ENCODE data around the gene SOX15. TPM values are rescaled to one million over a fixed set of nuclear protein-coding genes. Genes with fewer than 3 reads are reported as not detected.

The SOX15 gene
- total and polyA plus RNA-seq, 12 donors = 0.29 to 2.4 (median 0.94) TPM; not detected in 2

DNA sequence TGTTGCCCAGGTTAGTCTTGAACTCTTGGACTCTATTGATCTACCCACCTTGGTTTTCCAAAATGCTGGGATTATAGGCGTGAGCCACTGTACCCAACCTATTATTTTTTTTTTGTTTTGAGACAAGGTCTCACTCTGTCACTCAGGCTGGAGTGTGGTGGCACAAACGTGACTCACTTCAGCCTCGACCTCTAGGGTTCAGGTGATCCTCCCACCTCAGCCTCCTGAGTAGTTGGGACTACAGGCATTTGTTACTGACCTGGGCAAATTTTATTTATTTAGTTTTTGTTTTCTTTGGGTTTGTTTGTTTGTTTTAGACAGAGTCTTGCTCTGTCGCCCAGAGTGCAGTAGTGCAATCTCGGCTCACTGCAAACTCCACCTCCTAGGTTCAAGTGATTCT lies 33.8 kb upstream of the SOX15 start:
- Histone ChIP-seq H3K27me3 (no peaks in the 10 kb centered on the region), H3K4me1 (replicated peaks in 1 of 2) (peaks cover 17% of the 10 kb centered on the region in 2 donors), H3K9me3 (replicated peaks in 1 of 3) (no peaks in the 10 kb centered on the region), H3K27ac (no peak overlapping the region), H3K4me3 (no peak overlapping the region), H3K36me3 (replicated peaks in 1 of 2) (no peaks in the 10 kb centered on the region)
- intact Hi-C loops (cut with DNase I) = no loop called here
- DNase-seq = no peak
- TF ChIP-seq, protein P1, sequence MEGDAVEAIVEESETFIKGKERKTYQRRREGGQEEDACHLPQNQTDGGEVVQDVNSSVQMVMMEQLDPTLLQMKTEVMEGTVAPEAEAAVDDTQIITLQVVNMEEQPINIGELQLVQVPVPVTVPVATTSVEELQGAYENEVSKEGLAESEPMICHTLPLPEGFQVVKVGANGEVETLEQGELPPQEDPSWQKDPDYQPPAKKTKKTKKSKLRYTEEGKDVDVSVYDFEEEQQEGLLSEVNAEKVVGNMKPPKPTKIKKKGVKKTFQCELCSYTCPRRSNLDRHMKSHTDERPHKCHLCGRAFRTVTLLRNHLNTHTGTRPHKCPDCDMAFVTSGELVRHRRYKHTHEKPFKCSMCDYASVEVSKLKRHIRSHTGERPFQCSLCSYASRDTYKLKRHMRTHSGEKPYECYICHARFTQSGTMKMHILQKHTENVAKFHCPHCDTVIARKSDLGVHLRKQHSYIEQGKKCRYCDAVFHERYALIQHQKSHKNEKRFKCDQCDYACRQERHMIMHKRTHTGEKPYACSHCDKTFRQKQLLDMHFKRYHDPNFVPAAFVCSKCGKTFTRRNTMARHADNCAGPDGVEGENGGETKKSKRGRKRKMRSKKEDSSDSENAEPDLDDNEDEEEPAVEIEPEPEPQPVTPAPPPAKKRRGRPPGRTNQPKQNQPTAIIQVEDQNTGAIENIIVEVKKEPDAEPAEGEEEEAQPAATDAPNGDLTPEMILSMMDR (IDR thresholded peaks at IDR 0.05) = no peak
- no peak for TF ChIP-seq POLR2A (IDR thresholded peaks at IDR 0.05)
- 74 to 80% (median 78%) methylated on average over 5 of the region's 5 CpGs for WGBS, 4 donors

DNA sequence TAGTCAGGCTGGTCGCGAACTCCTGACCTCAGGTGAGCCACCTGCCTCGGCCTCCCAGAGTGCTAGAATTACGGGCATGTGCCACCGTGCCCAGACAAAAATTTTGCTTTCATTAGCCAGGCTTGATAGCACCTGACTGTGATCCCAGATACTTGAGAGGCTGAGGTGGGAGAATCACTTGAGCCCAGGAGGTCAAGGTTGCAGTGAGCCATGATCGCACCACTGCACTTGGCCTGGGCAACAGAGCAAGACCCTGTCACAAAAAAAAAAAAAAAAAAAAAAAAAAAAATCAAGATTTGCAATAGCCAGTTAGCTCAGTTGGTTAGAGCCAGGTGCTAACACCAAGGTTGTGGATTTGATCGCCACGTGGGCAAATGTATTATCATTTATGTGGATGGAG lies 30.9 kb upstream of the SOX15 start:
- no peaks in the 10 kb centered on the region for H3K9me3 ChIP-seq (replicated peaks in 1 of 3)
- H3K4me1 ChIP-seq (replicated peaks in 1 of 2) = no peaks in the 10 kb centered on the region
- no peak overlapping the region for H3K4me3 ChIP-seq
- 85 to 93% (median 92%) methylated on average over 3 to 8 of the region's 8 CpGs for WGBS, 4 donors
- no peaks in the 10 kb centered on the region for H3K36me3 ChIP-seq (replicated peaks in 1 of 2)
- no peak overlapping the region for H3K27ac ChIP-seq
- TF ChIP-seq, protein P1 (IDR thresholded peaks at IDR 0.05) = no peak
- no peak for TF ChIP-seq POLR2A (IDR thresholded peaks at IDR 0.05)
- no peak for DNase-seq
- intact Hi-C loops (cut with DNase I) = no loop called here
- no peaks in the 10 kb centered on the region for H3K27me3 ChIP-seq

DNA sequence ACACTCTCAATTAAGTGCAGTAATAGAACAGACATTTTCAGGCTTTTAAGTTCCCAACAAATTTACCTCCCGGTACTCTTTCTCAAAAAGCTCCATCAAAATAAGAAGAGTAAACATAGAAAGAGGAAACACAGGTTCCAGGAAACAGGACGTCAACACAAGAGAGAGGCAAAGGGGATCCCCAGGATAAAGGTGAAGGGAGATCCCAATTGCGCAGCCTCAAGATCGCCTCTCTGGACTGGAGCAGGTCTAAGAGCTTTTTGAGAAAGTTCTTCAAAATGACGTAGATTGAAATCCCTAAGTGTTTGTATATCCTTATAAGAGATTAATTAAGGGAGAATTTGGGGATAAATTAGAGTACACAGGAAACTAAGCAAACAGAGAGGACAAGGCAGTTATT lies 28.7 kb upstream of the SOX15 start:
- H3K4me3 ChIP-seq = no peak overlapping the region
- no peaks in the 10 kb centered on the region for H3K9me3 ChIP-seq (replicated peaks in 1 of 3)
- no peak for DNase-seq
- TF ChIP-seq POLR2A (IDR thresholded peaks at IDR 0.05) = no peak
- intact Hi-C loops (cut with DNase I) = no loop called here
- H3K4me1 ChIP-seq (replicated peaks in 1 of 2) = peaks cover 4% of the 10 kb centered on the region in 2 donors
- WGBS, 4 donors = 77 to 82% (median 79%) methylated on average over 5 of the region's 5 CpGs
- H3K27ac ChIP-seq = no peak overlapping the region
- H3K27me3 ChIP-seq = no peaks in the 10 kb centered on the region
- no peaks in the 10 kb centered on the region for H3K36me3 ChIP-seq (replicated peaks in 1 of 2)

DNA sequence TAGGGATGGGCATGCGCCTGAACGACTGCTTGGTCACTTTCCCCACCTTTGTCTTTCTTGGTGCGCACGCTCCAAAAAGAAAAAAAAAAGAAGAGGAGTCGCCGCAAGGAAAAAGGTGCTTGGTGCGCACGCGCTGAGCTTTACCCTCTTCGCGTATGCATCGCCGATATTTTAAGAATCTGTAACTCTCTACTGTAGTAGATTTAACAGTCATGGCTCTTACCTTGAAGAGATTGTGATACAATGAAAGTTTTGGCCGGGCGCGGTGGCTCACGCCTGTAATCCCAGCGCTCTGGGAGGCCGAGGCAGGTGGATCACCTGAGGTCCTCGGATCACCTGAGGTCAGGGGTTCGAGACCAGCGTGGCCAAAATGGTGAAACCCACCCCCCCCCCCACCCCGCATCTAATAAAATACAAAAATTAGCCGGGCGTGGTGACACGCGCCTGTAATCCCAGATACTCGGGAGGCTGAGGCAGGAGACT lies 25.4 kb upstream of the SOX15 start:
- Histone ChIP-seq H3K4me1 (replicated peaks in 1 of 2) (peaks cover 30 to 37% of the 10 kb centered on the region in 2 donors), H3K4me3 (peak overlapping the region in 2 of 4 donors; percentile 37 to 46), H3K27me3 (no peaks in the 10 kb centered on the region), H3K9me3 (replicated peaks in 1 of 3) (no peaks in the 10 kb centered on the region), H3K27ac (peak overlapping the region in 4 of 5 donors; percentile 30 to 100 (median 94)), H3K36me3 (replicated peaks in 1 of 2) (peaks cover 0 to 10% of the 10 kb centered on the region in 2 donors)
- TF ChIP-seq, protein P1 (IDR thresholded peaks at IDR 0.05) = no peak
- WGBS, 4 donors = 2 to 8% (median 5%) methylated on average over 22 to 28 of the region's 28 CpGs
- intact Hi-C loops (cut with DNase I) = no loop called here
- DNase-seq = no peak
